Activated CD4-positive, alpha-beta T cell treated with anti-CD3 and anti-CD28 coated beads, Interleukin-2, amount 50 U/mL, for 1 hour (primary cell): Measurements from ENCODE around the gene DNMT3B.
"Not testable (repeated sequence)": the region's sequence is repeated elsewhere in the genome, so short reads cannot be mapped to it uniquely, and the experiment has no call there.

Experiments
- DNase-seq: peaks from one replicate; pipeline ENCODE4 v3.0.0-alpha.2; 2020

DNMT3B gene

DNA sequence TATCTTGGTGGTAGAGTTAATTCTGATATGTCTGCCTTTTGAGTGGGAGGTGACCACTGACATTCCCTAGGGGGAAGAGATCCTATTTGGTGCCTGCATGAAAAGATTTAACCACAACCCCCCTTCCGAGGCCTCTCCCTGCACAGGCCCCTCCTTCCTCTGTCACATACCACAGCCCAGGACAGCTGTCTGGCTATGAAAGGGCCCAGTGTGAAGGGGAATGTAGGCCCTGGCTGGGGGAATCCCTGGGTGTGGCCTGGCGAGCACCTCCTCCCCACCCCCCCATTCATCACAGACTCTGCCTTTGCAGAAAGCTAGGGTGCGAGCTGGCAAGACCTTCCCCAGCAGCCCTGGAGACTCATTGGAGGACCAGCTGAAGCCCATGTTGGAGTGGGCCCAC is 30.1 kb downstream of the DNMT3B start:
- DNase-seq: peak; percentile 30

DNA sequence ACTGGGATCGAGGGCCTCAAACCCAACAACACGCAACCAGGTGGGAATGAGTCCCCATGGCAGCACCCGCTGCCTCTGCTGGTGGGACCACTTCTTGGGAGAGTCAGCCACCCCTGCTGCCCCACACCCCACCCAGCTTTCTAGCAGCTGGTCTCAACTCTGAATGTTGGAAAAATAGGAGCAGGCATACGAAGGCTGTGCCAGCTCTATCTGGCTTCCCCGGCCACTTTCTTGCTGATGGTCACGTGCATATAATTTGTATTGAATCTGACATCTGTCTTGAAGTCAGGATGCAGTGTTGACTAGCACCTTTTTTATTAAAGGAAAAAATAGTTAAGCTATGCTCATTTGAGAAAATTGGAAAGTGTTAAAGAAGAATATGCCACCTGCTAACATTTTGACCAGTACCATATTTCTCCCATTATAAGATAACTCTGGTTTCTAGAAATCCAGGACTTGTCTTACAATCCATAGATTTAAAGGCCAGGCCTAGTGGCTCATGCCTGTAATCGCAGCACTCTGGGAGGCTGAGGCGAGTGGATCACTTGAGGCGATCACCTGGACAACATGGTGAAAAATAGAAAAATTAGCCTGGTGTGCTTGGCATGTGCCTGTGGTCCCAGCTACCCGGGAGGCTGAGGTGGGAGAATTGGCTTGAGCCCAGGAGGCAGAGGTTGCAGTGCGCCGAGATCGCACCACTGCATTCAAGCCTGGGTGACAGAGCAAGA is 30.7 kb downstream of the DNMT3B start:
- DNase-seq: no peak

DNA sequence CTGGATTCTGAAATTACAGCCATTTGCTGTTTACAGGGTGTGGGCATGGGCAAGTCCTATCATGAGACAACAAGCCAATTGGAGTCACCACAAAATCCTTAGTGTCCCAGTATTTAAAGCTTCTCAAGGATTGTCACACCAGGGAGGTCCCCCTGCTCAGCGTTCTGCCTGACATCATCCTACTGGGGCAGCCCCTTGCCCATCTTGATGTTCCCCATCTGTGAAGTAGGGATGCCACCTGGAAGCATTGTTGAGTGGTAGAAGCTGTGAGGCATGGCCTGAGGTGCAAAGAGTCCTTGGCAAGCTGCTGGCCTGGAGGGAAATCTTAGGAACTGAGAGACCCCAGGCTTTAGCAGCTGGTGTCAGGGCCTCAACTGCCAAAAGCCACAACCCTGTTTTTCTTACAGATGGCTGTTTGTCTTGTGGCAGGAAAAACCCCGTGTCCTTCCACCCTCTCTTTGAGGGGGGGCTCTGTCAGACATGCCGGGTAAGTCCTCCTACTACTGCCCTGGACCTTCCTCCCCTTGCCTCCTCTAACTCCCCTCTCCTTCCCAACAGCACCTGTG is 34.3 kb downstream of the DNMT3B start:
- no peak for DNase-seq

- no peak for DNase-seq
These were observed 34.8 kb downstream of the DNMT3B start for GRCh38 chr20:32796981-32797451.

DNA sequence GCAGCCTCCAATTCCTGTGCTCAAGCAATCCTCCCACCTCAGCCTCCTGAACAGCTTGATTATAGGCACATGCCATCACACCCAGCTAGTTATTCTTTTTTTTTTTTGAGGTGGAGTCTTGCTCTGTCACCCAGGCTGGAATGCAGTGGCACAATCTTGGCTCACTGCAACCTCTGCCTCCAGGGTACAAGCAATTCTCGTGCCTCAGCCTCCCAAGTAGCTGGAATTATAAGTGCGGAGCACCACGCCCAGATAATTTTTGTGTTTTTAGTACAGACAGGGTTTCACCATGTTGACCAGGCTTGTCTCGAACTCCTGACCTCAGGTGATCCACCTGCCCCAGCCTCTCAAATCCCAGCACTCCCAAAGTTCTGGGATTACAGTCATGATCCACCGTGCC is 35.4 kb downstream of the DNMT3B start:
- not testable (repeated sequence) for DNase-seq

DNA sequence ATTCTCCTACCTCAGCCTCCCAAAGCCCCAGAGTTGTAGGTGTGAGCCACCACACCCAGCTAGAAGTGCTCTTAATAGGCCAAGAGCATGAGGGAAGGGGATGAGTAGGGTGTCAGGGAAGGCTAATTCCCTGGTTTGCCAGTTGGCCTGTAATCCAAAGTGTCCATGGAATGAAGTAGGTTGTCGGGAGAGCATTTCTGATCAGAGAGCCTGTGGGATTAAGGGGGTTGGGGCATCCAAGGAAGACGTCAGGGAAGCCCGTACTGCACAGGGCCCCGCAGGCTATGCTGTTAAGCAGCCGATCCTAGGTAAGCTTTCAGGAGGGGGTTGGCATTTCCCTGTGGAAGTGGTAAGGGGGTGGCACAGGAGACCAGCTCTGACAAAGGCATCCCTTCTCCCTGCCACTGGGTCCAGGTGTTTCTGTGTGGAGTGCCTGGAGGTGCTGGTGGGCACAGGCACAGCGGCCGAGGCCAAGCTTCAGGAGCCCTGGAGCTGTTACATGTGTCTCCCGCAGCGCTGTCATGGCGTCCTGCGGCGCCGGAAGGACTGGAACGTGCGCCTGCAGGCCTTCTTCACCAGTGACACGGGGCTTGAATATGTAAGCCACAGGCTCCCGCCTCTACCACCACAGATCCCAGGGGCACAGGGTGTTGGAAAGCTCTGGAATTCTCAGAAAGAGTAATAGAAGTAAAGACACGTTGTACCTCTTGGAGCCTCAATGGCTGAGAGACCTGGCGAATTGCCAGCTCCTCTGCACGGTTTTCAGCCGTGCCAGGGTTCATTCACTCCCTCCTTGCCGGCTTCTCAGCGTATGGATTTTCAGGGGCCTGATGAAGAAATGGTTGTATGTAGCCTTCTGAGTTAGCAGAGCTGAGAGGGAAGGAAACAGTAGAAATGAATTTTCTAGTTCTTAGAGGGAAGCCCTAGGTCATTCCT is 36.1 kb downstream of the DNMT3B start:
- no peak for DNase-seq

- no peak for DNase-seq
These were observed 40.9 kb downstream of the DNMT3B start for GRCh38 chr20:32803092-32803491.

GRCh38 chr20:32804022-32804715 is 42.0 kb downstream of the DNMT3B start:
- DNase-seq: no peak

GRCh38 chr20:32804817-32805216 is 42.6 kb downstream of the DNMT3B start:
- DNase-seq: no peak

GRCh38 chr20:32805721-32806120 is 43.5 kb downstream of the DNMT3B start:
- no peak for DNase-seq

- DNase-seq: no peak
These were observed 44.2 kb downstream of the DNMT3B start for GRCh38 chr20:32806356-32806755.

- no peak for DNase-seq
These were observed 45.5 kb downstream of the DNMT3B start for GRCh38 chr20:32807706-32808105.

DNA sequence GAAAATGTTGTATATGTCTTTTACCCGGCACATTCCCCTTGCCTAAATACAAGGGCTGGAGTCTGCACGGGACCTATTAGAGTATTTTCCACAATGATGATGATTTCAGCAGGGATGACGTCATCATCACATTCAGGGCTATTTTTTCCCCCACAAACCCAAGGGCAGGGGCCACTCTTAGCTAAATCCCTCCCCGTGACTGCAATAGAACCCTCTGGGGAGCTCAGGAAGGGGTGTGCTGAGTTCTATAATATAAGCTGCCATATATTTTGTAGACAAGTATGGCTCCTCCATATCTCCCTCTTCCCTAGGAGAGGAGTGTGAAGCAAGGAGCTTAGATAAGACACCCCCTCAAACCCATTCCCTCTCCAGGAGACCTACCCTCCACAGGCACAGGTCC is 46.3 kb downstream of the DNMT3B start:
- DNase-seq: no peak

- DNase-seq: no peak
These were observed 47.7 kb downstream of the DNMT3B start for GRCh38 chr20:32809907-32810306.

GRCh38 chr20:32810941-32811340 is 48.8 kb downstream of the DNMT3B start:
- DNase-seq: no peak

- no peak for DNase-seq
These were observed 49.7 kb downstream of the DNMT3B start for GRCh38 chr20:32811886-32812285.

GRCh38 chr20:32819992-32820697 is 58.0 kb downstream of the DNMT3B start:
- DNase-seq: peak; percentile 87

DNA sequence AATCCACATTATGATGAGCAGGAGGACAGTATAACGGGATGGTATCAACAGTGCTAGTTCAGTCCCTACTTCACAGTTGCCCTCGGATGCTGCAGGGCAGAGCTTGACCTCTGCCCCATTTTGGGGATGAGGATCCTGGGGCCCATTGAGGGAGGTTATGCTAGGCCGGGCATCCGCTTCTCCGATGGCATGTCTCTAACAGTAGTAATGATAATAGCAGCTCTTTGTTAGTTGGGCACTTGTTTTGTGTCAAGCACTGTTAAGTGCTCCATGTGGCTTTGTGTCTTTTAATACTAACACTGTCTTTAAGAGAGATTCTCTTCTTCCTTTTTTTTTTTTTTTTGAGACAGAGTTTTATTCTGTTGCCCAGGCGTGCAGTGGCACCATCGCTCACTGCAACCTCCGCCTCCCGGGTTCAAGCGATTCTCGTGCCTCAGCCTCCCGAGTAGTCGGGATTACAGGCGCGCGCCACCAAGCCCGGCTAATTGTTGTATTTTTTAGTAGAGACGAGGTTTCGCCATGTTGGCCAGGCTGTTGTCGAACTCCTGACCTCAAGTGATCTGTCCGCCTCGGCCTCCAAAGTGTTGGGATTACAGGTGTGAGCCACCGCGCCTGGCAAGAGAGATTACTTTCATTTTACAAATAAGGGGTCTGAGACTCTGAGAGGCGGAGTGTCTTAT is 58.7 kb downstream of the DNMT3B start:
- no peak for DNase-seq

DNA sequence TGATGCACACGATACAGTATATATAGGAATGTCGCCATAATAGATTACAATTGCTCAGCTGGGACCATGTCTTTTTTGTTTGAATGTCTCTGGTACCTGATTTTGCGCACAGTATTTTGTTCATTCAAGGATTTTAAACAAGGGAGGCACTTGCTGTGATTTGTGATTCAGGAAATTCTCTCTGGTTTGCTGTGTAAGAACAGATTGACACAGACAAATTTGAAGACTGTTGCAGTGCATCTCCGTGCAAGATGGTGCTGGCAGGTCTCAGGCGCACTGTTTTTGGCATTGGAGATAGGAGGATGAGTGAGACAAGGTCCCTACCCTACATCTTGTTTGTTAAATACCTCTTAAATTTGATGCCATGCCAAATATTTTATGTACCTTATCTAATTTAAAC is 60.0 kb downstream of the DNMT3B start:
- no peak for DNase-seq

- no peak for DNase-seq
These were observed 60.9 kb downstream of the DNMT3B start for GRCh38 chr20:32823078-32823477.

- DNase-seq: no peak
These were observed 61.8 kb downstream of the DNMT3B start for GRCh38 chr20:32823737-32824588.
